GM12873 (cell line): ENCODE measurements around the gene ZNF570.

Experiments used
- CTCF ChIP-seq: IDR thresholded peaks from 2 replicates; pipeline ENCODE4 v1.5.1; 2012; ENCODE audit warnings: low read depth, mild to moderate bottlenecking, moderate library complexity, low read length, control low read depth; ENCODE audit not compliant: insufficient read depth; ENCODE audit errors: missing control alignments

Gene ZNF570

GRCh38 chr19:37468961-37469777, at the start of gene ZNF570:
Gene ZNF570, plus strand, starts transcription at chr19:37469356. Its CDS starts 999 bp downstream, at chr19:37470355.
- TF ChIP-seq CTCF = peak; percentile 6

GRCh38 chr19:37452500-37453245, 16.5 kb upstream of the ZNF570 start:
- TF ChIP-seq CTCF = no peak

- TF ChIP-seq CTCF = no peak
These were observed 2.8 kb upstream of the ZNF570 start for GRCh38 chr19:37466277-37466797.

GRCh38 chr19:37466798-37467607, 2.2 kb upstream of the ZNF570 start, which contains the start of gene ZNF569:
Gene ZNF569, minus strand, starts transcription at chr19:37467444. Its CDS starts 22,523 bp downstream, at chr19:37444921.
- TF ChIP-seq CTCF = no peak

- TF ChIP-seq CTCF = no peak
These were observed 1.5 kb upstream of the ZNF570 start for GRCh38 chr19:37467608-37468090.

GRCh38 chr19:37470216-37470615, 1.1 kb downstream of the ZNF570 start:
- no peak for TF ChIP-seq CTCF
